BLaER1 treated with 17β-estradiol and CSF1 and Interleukin-3, amounts not matched to agents 10 nM and 100 nM (cell line): ENCODE measurements around the gene DDX17.

ENCODE experiments used
- H3K27ac ChIP-seq, 11 experiments: shearing (Covaris generic); formaldehyde crosslinking; 2 replicates each; pipeline ENCODE4 v1.8.1; 2022
- H3K27me3 ChIP-seq, 11 experiments: shearing (Covaris generic); formaldehyde crosslinking; 2 replicates each; pipeline ENCODE4 v1.8.1; 2022
- H3K36me3 ChIP-seq, 11 experiments: shearing (Covaris generic); formaldehyde crosslinking; 2 replicates each; pipeline ENCODE4 v1.8.1; 2022
- H3K4me1 ChIP-seq, 10 experiments: shearing (Covaris generic); formaldehyde crosslinking; 2 replicates each; pipeline ENCODE4 v1.8.1; 2022
- H3K4me2 ChIP-seq, 11 experiments: shearing (Covaris generic); formaldehyde crosslinking; 2 replicates each; pipeline ENCODE4 v1.8.1; 2022
- H3K4me3 ChIP-seq, 10 experiments: shearing (Covaris generic); formaldehyde crosslinking; 2 replicates each; pipeline ENCODE4 v1.8.1; 2022
- H3K9ac ChIP-seq, 11 experiments: shearing (Covaris generic); formaldehyde crosslinking; 2 replicates each; pipeline ENCODE4 v1.8.1; 2022
- H3K9me3 ChIP-seq, 11 experiments: shearing (Covaris generic); formaldehyde crosslinking; replicated peaks in 1 of 11; 2 replicates each; pipeline ENCODE4 v1.8.1; 2022
- H4K20me1 ChIP-seq, 11 experiments: shearing (Covaris generic); formaldehyde crosslinking; 2 replicates each; pipeline ENCODE4 v1.8.1; 2022
- Cebpa-rat ChIP-seq, 11 experiments: shearing (Covaris generic); IDR thresholded peaks; 2 replicates each; pipeline ENCODE4 v1.8.1; 2022

DDX17 gene

DNA sequence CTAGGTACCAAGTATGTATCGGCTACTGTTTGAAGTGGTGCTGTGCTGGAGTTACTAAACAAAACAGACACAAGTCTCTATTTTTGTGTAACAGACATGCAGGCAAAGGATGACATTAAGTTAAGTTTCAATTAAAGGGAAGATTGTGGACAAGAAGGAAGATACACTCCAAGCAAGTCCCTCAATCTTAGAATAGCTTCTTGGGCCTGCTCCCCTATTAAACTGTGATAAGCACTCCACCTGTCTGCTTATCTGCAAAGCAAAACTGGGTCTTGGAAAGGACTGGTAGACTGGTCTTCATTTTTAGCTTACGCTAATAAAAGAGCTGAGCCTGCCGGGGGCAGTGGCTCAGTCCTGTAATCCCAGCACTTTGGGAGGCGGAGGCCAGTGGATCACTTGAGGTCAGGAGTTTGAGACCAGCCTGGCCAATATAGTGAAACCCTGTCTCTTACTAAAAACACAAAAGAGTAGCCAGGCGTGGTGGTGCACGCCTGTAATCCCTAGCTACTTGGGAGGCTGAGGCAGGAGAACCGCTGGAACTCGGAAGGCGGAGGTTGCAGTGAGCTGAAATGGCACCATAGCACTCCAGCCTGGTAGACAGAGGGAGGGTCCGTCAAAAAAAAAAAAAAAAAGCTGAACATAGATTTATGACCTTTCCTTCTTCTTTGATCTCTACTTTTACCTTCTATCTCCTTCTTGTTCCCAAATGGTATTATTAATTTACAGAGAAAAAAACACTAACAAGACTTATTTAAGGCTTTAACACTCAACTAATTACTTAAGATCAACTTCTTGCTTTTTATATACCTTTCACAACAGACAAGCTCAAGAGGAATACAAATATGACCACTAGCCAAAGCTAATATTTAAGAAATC, 4.1 kb downstream of the DDX17 start:
- no peaks in the 10 kb centered on the region for H3K27me3 ChIP-seq
- peak overlapping the region; percentile 79 to 97 (median 94); a peak in 21 of 22 replicates for H3K4me2 ChIP-seq
- H3K9me3 ChIP-seq: no peaks in the 10 kb centered on the region
- peaks cover 62 to 83% (median 75%) of the 10 kb centered on the region in 11 experiments for H3K36me3 ChIP-seq
- H4K20me1 ChIP-seq: peaks cover 77 to 85% (median 83%) of the 10 kb centered on the region in 11 experiments
- peaks cover 25 to 34% (median 30%) of the 10 kb centered on the region in 10 experiments for H3K4me1 ChIP-seq
- no peak overlapping the region for H3K27ac ChIP-seq
- peak overlapping the region in 3 of 11 experiments; percentile 4 to 39 (median 27); a peak in 3 of 22 replicates for H3K9ac ChIP-seq
- peak overlapping the region in 3 of 10 experiments; percentile 7 to 94 (median 93); a peak in 3 of 20 replicates for H3K4me3 ChIP-seq
- TF ChIP-seq Cebpa-rat (IDR thresholded peaks at IDR 0.05): no peak

DNA sequence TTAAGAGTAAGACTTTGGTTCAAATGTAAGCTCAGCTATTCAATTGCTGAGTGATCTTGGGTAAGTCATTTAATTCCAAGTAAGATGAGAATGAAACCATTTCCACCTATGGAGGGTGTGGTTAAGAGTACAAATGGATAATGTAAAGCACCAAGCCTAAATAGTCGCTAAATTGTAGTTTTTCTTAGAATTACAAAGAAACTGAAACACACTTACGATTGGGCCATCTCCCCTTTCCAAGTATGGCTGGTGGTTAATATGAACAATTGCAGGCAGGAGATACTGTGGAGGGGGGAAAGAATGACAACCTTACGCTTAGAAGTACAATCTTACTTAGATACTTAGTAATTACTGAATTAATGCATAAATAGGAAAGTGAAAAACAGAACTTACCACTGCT, 8.2 kb downstream of the DDX17 start:
- H4K20me1 ChIP-seq: peaks cover 96 to 100% (median 100%) of the 10 kb centered on the region in 11 experiments
- no peak overlapping the region for H3K27ac ChIP-seq
- no peak overlapping the region for H3K4me3 ChIP-seq
- peaks cover 4 to 15% (median 11%) of the 10 kb centered on the region in 10 experiments for H3K4me1 ChIP-seq
- no peak overlapping the region for H3K4me2 ChIP-seq
- no peaks in the 10 kb centered on the region for H3K27me3 ChIP-seq
- no peak for TF ChIP-seq Cebpa-rat (IDR thresholded peaks at IDR 0.05)
- H3K9ac ChIP-seq: no peak overlapping the region
- H3K9me3 ChIP-seq: no peaks in the 10 kb centered on the region
- peaks cover 97 to 100% (median 100%) of the 10 kb centered on the region in 11 experiments for H3K36me3 ChIP-seq

DNA sequence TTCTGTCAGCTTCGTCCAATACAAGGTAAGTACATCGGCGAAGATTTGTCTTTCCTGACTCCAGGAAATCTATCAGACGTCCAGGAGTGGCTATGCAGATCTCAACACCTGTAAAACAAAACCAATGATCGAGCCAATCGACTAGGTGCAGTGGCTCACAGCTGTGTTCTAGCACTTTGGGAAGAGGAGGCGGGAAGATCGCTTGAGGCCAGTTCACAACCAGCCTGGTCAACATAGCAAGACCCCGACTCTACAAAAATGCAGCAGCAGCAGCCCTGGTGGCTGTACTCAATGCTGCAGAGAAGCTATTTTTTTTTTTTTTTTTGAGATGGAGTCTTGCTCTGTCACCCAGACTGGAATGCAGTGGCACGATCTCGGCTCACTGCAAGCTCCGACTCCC, 11.2 kb downstream of the DDX17 start:
- no peaks in the 10 kb centered on the region for H3K9me3 ChIP-seq
- peaks cover 100% of the 10 kb centered on the region in 11 experiments for H3K36me3 ChIP-seq
- H3K27ac ChIP-seq: no peak overlapping the region
- no peak overlapping the region for H3K4me3 ChIP-seq
- no peaks in the 10 kb centered on the region for H3K27me3 ChIP-seq
- H3K4me2 ChIP-seq: no peak overlapping the region
- TF ChIP-seq Cebpa-rat (IDR thresholded peaks at IDR 0.05): no peak
- no peaks in the 10 kb centered on the region for H3K4me1 ChIP-seq
- peaks cover 88 to 100% (median 100%) of the 10 kb centered on the region in 11 experiments for H4K20me1 ChIP-seq
- H3K9ac ChIP-seq: no peak overlapping the region

DNA sequence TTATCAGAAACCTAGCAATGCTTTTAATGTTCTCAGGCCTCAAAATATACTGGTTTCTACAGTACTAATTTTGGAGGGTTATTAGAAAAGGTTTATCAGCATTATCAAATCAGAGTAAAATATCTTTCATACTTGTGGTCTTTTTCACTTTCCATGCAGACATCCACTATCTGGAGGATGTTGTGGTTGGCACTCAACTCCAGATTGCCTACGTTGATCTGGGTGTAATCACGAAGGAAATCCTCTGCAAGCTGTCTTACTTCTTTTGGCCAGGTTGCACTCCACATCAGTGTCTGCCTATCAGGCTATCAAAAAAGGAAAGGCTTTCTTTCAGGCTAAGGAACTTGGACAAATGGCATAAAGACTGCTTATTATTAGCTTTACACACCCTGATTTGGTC, 11.6 kb downstream of the DDX17 start:
- Histone ChIP-seq H3K9ac (no peak overlapping the region; a peak in 1 of 22 replicates), H3K27ac (no peak overlapping the region), H3K4me3 (no peak overlapping the region), H3K4me1 (no peaks in the 10 kb centered on the region), H3K27me3 (no peaks in the 10 kb centered on the region), H4K20me1 (peaks cover 88 to 100% (median 100%) of the 10 kb centered on the region in 11 experiments), H3K36me3 (peaks cover 100% of the 10 kb centered on the region in 11 experiments), H3K4me2 (no peak overlapping the region), H3K9me3 (no peaks in the 10 kb centered on the region)
- TF ChIP-seq Cebpa-rat (IDR thresholded peaks at IDR 0.05): no peak

DNA sequence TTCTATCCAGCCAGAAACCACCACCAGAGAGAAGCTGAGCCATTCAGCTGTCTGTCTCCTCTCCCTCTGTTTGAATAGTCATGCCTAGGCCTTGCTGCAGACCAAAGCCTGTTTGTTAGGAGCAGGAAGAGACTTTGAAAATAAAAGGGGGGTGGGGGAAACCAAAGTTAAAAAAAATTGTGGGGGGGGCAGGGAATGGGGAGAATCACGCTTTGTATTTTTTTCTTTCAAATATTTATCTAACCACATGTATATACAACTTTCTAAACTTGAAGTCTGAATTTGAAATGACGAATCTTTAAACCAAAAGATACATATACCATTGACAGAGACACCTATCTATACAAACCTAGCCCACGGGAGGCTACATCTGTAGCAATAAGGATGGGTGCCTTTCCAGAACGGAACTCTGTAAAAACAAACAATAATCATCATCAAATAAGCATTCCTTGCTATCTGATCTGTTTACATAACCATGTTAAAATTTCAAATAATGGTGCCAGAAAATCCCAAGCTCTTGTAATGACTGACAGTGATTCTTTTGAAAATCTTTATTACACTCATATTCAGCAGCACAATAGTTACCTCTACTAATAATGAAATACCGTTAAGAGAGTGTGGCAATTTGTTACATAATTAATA, 14.3 kb downstream of the DDX17 start:
- no peak overlapping the region for H3K4me3 ChIP-seq
- H3K36me3 ChIP-seq: peaks cover 100% of the 10 kb centered on the region in 11 experiments
- no peaks in the 10 kb centered on the region for H3K4me1 ChIP-seq
- H3K9ac ChIP-seq: no peak overlapping the region
- H3K27ac ChIP-seq: no peak overlapping the region
- H4K20me1 ChIP-seq: peaks cover 81 to 100% (median 100%) of the 10 kb centered on the region in 11 experiments
- no peaks in the 10 kb centered on the region for H3K9me3 ChIP-seq
- TF ChIP-seq Cebpa-rat (IDR thresholded peaks at IDR 0.05): no peak
- H3K27me3 ChIP-seq: no peaks in the 10 kb centered on the region
- no peak overlapping the region for H3K4me2 ChIP-seq

DNA sequence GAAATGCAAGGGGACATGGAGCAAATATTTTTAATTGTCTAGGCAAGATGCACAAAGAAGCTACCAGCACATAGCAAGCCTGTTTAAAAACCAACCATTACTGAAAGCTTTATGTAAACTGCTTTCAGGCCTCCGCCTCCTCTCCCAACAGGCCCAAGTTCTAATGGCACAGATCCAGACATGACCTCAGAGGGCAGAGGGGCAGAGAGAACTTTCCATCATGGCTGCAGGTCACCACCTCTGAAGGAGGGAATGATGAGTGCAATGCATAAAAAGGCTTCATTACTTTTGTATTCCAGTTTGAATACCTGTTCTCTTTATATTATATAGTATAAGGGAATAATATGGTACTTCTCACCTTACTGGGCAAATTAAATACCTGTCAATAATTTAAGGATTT, 15.2 kb downstream of the DDX17 start:
- Histone ChIP-seq H3K4me1 (no peaks in the 10 kb centered on the region), H3K4me3 (no peak overlapping the region), H3K27ac (peak overlapping the region in 3 of 11 experiments; percentile 25 to 60 (median 52); a peak in 3 of 22 replicates), H3K9me3 (no peaks in the 10 kb centered on the region), H3K4me2 (no peak overlapping the region), H3K9ac (no peak overlapping the region), H3K36me3 (peaks cover 100% of the 10 kb centered on the region in 11 experiments), H4K20me1 (peaks cover 81 to 100% (median 100%) of the 10 kb centered on the region in 11 experiments), H3K27me3 (no peaks in the 10 kb centered on the region)
- no peak for TF ChIP-seq Cebpa-rat (IDR thresholded peaks at IDR 0.05)

DNA sequence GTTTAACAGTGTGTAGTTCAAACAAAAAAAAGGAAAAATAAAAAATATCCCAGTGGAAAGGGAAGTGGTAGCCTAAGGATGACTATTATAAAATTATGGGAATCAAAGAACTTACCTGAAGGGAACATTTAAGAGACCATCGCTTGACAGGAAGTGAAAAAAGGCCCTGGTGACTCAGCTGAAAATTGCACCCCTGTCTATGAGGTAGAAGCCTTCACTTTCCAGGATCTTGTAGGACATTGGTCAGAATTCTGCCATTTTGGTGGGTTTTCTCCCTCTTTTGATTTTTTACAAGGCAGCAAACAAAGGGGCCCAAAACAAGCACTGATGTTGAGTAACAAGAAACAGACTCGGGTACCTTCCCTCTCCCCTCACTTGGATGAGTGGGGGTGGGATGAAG, 15.6 kb downstream of the DDX17 start:
- H3K27ac ChIP-seq: peak overlapping the region in 3 of 11 experiments; percentile 25 to 60 (median 52); a peak in 6 of 22 replicates
- no peak overlapping the region for H3K9ac ChIP-seq
- H3K36me3 ChIP-seq: peaks cover 100% of the 10 kb centered on the region in 11 experiments
- no peak for TF ChIP-seq Cebpa-rat (IDR thresholded peaks at IDR 0.05)
- no peaks in the 10 kb centered on the region for H3K9me3 ChIP-seq
- peaks cover 80 to 100% (median 99%) of the 10 kb centered on the region in 11 experiments for H4K20me1 ChIP-seq
- H3K4me1 ChIP-seq: no peaks in the 10 kb centered on the region
- H3K27me3 ChIP-seq: no peaks in the 10 kb centered on the region
- H3K4me2 ChIP-seq: no peak overlapping the region
- no peak overlapping the region for H3K4me3 ChIP-seq

DNA sequence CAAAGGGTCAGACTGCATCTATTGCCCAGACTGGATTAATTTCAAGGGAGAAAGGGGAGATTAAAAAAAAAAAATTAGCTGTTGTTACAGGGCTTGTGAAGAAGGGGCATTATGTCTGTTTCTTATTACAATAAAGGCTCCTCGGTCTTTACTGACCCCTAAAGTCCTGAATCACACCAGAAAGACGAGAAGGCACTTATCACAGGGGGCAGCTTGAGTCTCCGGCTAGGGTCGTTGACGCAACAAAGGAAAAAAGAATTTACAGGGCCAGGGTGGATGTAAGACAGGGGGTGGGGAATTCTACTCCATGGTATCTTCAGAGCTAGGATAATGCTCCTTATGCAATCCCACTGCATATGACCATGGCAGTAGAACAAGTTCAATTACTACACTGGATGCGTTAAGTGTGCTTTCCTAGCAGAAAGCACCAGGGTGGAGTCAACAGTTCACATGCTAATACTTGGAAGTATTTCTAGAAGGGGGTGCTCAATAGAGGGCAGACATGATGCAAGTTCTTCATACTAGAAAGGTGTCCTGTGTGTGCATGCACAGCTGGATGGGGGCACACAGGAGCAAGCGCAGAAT, 16.5 kb downstream of the DDX17 start:
- Histone ChIP-seq H3K4me1 (no peaks in the 10 kb centered on the region), H3K9ac (no peak overlapping the region), H3K9me3 (no peaks in the 10 kb centered on the region), H3K4me3 (no peak overlapping the region), H3K36me3 (peaks cover 98 to 100% (median 99%) of the 10 kb centered on the region in 11 experiments), H3K4me2 (no peak overlapping the region), H3K27ac (peak overlapping the region in 1 of 11 experiments; percentile 60; a peak in 2 of 22 replicates), H3K27me3 (no peaks in the 10 kb centered on the region), H4K20me1 (peaks cover 78 to 99% (median 96%) of the 10 kb centered on the region in 11 experiments)
- TF ChIP-seq Cebpa-rat (IDR thresholded peaks at IDR 0.05): no peak

DNA sequence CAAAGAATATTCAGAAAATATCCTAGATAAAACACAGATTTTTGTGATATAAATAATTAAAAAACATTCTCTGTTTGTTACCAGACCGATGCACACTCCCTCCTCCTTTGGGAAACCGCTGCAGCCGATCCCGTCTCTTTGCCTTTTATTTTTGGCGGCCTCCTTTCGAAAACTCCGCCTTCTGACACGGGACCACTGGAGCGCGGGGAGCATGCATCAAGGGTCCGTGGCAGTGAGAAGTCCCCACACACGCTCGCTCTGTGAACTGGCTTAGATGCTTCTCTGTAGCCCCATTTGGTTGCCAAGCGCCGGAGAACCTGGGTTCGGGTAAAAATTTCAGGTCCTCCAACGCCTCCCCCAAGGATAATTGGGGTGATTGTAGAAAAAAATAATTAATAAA, 17.0 kb downstream of the DDX17 start:
- H3K36me3 ChIP-seq: peaks cover 98 to 100% (median 99%) of the 10 kb centered on the region in 11 experiments
- no peaks in the 10 kb centered on the region for H3K4me1 ChIP-seq
- H4K20me1 ChIP-seq: peaks cover 78 to 99% (median 96%) of the 10 kb centered on the region in 11 experiments
- no peak for TF ChIP-seq Cebpa-rat (IDR thresholded peaks at IDR 0.05)
- no peak overlapping the region for H3K4me3 ChIP-seq
- no peaks in the 10 kb centered on the region for H3K27me3 ChIP-seq
- H3K27ac ChIP-seq: no peak overlapping the region
- H3K9ac ChIP-seq: no peak overlapping the region
- no peak overlapping the region for H3K4me2 ChIP-seq
- no peaks in the 10 kb centered on the region for H3K9me3 ChIP-seq
